HL-60 (cell line): ENCODE measurements around the gene UNCX.

Experiments used
- DNase-seq, 2 experiments: peaks; one replicate each; pipeline ENCODE4 v3.0.0-alpha.2; 2010 to 2020; ENCODE audit warnings: low read depth in 1 of 2, low spot score in 1 of 2
- H3K27ac ChIP-seq: fragments of 250-450 bp; sonication (Bioruptor Pico); replicated peaks from 2 replicates; pipeline ENCODE4 v1.5.1; 2020; ENCODE audit warnings: mild to moderate bottlenecking, moderate library complexity
- H3K27me3 ChIP-seq: fragments of 250-450 bp; sonication (Bioruptor Pico); 2 replicates; pipeline ENCODE4 v1.5.1; 2021; ENCODE audit warnings: mild to moderate bottlenecking, moderate library complexity; ENCODE audit not compliant: insufficient read depth, poor library complexity, severe bottlenecking
- H3K4me3 ChIP-seq: replicated peaks from 2 replicates; pipeline ENCODE4 v1.5.1; 2011; ENCODE audit warnings: mild to moderate bottlenecking, control low read depth, low read length; ENCODE audit not compliant: insufficient read depth
- GABPA ChIP-seq: IDR thresholded peaks from 2 replicates; pipeline ENCODE4 v1.6.1; 2012; ENCODE audit warnings: low read depth
- POLR2AphosphoS5 ChIP-seq: IDR thresholded peaks from 2 replicates; pipeline ENCODE4 v1.6.1; 2012; ENCODE audit warnings: low read depth
- SPI1 ChIP-seq: IDR thresholded peaks from 2 replicates; pipeline ENCODE4 v1.6.1; 2012; ENCODE audit warnings: low read depth, mild to moderate bottlenecking, borderline replicate concordance
- TF ChIP-seq, protein P1 (sequence below): IDR thresholded peaks from 2 replicates; pipeline ENCODE4 v1.6.1; 2012; ENCODE audit warnings: low read depth; ENCODE audit not compliant: insufficient replicate concordance
- TF ChIP-seq, protein P2 (sequence below): IDR thresholded peaks from one replicate; pipeline ENCODE4 v1.5.1; 2011; ENCODE audit warnings: low read length, control low read depth, inconsistent platforms; ENCODE audit not compliant: insufficient read depth

Gene UNCX

DNA sequence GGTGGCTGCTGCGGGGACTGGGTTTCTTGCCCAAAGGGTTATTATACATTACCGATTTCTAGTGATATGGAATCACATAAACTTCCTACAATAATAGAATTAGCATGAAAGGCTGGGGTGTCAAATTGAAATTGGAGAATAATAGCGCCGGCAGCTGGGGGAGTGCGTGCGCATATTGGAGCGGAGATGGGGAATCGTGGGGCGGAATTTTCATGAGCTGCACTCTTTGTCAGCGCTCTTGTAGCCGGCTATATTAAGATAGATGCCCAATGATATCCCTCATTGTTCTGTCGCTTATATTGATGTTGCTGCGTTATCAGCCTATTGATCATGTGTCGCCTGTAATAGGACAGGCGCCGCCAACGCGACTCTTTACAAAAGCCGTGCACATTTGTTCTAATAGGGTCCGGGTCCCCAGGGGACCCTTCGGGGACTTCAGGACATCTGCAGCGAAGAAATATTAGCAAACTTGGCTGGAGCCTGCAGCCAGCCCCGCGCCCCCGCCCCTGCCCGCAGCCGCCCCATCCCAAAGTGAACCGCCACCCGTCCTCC lies 5.1 kb downstream of the UNCX start:
- H3K4me3 ChIP-seq: no peak overlapping the region
- TF ChIP-seq, protein P1, sequence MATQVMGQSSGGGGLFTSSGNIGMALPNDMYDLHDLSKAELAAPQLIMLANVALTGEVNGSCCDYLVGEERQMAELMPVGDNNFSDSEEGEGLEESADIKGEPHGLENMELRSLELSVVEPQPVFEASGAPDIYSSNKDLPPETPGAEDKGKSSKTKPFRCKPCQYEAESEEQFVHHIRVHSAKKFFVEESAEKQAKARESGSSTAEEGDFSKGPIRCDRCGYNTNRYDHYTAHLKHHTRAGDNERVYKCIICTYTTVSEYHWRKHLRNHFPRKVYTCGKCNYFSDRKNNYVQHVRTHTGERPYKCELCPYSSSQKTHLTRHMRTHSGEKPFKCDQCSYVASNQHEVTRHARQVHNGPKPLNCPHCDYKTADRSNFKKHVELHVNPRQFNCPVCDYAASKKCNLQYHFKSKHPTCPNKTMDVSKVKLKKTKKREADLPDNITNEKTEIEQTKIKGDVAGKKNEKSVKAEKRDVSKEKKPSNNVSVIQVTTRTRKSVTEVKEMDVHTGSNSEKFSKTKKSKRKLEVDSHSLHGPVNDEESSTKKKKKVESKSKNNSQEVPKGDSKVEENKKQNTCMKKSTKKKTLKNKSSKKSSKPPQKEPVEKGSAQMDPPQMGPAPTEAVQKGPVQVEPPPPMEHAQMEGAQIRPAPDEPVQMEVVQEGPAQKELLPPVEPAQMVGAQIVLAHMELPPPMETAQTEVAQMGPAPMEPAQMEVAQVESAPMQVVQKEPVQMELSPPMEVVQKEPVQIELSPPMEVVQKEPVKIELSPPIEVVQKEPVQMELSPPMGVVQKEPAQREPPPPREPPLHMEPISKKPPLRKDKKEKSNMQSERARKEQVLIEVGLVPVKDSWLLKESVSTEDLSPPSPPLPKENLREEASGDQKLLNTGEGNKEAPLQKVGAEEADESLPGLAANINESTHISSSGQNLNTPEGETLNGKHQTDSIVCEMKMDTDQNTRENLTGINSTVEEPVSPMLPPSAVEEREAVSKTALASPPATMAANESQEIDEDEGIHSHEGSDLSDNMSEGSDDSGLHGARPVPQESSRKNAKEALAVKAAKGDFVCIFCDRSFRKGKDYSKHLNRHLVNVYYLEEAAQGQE: no peak
- no peak for TF ChIP-seq GABPA
- no peak for TF ChIP-seq SPI1
- no peak for TF ChIP-seq POLR2AphosphoS5
- TF ChIP-seq, protein P2, sequence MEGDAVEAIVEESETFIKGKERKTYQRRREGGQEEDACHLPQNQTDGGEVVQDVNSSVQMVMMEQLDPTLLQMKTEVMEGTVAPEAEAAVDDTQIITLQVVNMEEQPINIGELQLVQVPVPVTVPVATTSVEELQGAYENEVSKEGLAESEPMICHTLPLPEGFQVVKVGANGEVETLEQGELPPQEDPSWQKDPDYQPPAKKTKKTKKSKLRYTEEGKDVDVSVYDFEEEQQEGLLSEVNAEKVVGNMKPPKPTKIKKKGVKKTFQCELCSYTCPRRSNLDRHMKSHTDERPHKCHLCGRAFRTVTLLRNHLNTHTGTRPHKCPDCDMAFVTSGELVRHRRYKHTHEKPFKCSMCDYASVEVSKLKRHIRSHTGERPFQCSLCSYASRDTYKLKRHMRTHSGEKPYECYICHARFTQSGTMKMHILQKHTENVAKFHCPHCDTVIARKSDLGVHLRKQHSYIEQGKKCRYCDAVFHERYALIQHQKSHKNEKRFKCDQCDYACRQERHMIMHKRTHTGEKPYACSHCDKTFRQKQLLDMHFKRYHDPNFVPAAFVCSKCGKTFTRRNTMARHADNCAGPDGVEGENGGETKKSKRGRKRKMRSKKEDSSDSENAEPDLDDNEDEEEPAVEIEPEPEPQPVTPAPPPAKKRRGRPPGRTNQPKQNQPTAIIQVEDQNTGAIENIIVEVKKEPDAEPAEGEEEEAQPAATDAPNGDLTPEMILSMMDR: no peak
- H3K27me3 ChIP-seq: peaks cover 73% of the 10 kb centered on the region

DNA sequence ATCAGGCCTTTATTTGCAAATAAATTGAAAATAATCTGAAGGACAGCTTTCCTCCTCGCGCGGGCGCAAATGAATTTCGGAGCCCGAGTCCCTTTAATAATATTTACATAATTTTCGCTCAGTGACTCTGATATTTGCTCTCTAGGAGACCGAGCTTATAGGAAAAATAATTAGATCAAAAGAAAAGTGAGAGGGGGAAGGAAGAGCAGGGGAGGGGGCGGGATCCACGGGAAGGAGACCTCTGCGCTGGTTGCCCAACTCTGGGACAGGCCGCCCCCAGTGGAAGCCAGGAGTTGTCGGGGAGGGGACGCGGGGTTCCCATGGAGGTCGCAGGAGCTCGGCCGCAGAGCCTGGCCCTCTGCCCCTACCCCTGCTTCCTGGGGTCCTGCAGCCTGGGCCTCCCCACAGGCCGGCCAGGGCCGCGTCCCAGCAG lies 5.8 kb downstream of the UNCX start:
- Histone ChIP-seq H3K27ac (no peak overlapping the region), H3K27me3 (peaks cover 78% of the 10 kb centered on the region), H3K4me3 (no peak overlapping the region)
- TF ChIP-seq GABPA: no peak
- DNase-seq: no peak

More for the DNA sequence above, 5.1 kb downstream of the UNCX start:
- no peak overlapping the region for H3K27ac ChIP-seq
- no peak for DNase-seq

DNA sequence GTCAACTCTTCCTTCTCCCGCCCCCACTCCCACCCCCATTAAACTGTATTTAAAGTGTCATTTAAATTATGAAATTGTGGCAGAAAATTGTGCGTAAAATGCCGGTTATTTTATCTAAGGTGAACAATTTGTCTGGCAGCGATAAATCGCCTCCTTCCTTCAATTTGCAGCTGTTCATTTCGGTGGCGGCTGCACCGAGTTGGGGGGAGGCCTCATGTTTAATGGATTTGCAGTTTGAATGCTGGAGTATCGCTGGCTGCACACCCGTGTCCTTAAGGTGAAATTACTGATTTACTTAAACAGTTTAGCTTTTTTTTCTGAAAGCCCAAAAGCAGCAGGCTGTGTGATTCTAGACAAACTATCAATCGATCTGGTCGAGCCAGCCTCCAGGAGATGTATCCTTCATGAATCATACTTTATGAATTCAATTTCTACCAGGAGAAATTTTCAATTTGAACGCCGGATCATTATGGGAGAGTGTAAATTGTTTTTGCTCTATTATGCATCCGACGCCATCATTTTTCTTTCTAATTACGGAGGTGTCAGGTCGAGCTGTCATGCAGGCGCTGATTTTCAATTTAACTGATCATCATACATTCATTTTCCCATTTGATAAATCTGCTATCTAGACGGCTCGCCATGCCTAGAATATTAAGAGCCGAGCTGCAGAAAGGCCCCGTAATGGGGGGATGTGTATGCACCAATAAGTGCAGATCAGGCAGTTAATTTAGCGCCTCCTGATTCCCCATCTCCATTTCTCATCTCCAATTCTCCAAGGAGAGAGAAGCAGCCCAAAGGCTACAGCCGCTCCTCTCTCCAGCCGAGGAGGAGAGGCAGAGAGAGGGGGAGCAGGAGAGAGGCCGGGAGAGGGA lies 6.5 kb downstream of the UNCX start:
- H3K27ac ChIP-seq: no peak overlapping the region
- H3K4me3 ChIP-seq: no peak overlapping the region
- H3K27me3 ChIP-seq: peaks cover 78% of the 10 kb centered on the region
- TF ChIP-seq POLR2AphosphoS5: no peak
- TF ChIP-seq, protein P2: no peak
- TF ChIP-seq SPI1: no peak
- no peak for TF ChIP-seq GABPA
- TF ChIP-seq, protein P1: no peak
- no peak for DNase-seq

DNA sequence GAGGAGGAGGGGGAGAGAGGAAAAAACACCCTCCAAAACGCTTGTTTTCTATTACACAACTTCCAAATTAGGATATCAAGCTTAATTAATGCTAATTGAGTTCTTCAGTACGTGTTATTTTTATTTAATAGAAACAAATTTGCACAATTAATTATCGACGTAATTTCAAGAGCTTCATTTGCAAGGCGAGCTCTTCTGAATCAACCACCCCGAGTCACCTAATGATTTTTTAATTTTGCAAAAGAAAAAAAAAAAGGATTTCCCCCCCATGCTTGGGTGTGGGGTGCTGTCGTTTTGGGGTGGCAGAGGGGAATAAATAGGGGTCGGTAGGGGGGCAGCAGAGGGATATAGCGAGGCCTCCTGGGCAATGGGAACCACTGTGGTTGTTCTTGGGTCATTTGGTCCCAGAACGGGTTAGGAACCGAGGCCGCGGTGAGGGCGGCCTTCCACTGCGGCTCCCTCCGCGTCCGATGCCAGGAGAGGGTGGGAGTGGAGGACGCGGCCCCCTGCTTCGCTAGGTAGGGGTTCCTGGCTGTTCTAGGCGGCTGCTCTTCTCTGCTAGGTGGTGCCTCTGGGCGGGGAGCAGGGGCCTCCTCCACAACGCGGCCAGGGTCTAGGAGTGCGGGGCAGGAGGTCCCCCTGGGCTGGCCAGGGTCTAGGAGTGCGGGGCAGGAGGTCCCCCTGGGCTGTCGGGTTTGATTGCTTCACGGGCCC lies 7.3 kb downstream of the UNCX start:
- H3K27ac ChIP-seq: no peak overlapping the region
- no peak overlapping the region for H3K4me3 ChIP-seq
- H3K27me3 ChIP-seq: peaks cover 78% of the 10 kb centered on the region
- TF ChIP-seq POLR2AphosphoS5: no peak
- TF ChIP-seq, protein P2: no peak
- no peak for TF ChIP-seq GABPA
- TF ChIP-seq, protein P1: no peak
- no peak for TF ChIP-seq SPI1
- DNase-seq: no peak
